Activated effector memory CD4-positive, alpha-beta T cell treated with Interleukin-2 at 50 U/mL for 16 hours (primary cell): ENCODE data around the gene MACROD2.

Experiments used
- DNase-seq: peaks from one replicate; pipeline ENCODE4 v3.0.0-alpha.2; 2020

MACROD2 gene

DNA sequence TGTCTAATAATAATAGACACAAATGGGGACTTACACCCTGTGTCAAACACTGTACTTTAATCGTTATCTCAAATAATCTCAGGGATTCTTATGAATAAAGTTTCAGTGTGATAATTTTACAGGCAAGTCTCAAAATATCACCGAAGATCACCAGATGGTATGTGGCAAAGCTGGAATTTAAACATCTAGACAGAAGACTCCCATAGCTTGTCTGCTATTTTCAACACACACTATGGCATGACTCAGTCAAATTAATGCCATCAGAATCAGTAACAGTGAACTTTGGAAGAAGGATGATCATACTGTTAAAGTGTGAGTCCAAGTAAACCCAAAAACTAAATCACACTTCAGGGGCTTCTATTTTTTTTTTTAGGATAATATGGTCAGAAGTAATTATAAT, 1209.7 kb downstream of the MACROD2 start:
- DNase-seq, result no peak

- DNase-seq, result no peak
Measured at GRCh38 chr20:15205719-15206118, 1210.4 kb downstream of the MACROD2 start.

DNA sequence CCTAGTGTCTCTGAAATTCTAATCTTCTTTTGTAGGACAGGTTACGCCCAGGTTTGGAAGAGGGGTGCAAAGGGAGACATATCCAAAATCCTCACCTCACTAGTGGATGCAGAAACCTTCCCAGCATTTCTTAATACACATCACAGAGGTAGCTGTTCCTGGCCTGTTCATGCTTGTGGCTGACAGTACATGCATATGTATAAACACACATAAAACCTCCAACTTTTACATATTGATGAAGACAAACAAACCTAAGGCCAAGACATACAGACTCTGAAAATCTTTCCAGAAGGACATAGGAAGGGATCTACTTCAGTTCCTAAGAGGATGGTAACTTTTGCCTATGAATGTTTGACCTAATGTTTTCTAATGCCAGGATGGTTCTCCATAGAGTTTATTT, 1214.2 kb downstream of the MACROD2 start:
- DNase-seq, result no peak

- DNase-seq, result no peak
Measured at GRCh38 chr20:15214051-15214450, 1218.7 kb downstream of the MACROD2 start.

- no peak for DNase-seq
Measured at GRCh38 chr20:15220009-15220656, 1224.8 kb downstream of the MACROD2 start.

DNA sequence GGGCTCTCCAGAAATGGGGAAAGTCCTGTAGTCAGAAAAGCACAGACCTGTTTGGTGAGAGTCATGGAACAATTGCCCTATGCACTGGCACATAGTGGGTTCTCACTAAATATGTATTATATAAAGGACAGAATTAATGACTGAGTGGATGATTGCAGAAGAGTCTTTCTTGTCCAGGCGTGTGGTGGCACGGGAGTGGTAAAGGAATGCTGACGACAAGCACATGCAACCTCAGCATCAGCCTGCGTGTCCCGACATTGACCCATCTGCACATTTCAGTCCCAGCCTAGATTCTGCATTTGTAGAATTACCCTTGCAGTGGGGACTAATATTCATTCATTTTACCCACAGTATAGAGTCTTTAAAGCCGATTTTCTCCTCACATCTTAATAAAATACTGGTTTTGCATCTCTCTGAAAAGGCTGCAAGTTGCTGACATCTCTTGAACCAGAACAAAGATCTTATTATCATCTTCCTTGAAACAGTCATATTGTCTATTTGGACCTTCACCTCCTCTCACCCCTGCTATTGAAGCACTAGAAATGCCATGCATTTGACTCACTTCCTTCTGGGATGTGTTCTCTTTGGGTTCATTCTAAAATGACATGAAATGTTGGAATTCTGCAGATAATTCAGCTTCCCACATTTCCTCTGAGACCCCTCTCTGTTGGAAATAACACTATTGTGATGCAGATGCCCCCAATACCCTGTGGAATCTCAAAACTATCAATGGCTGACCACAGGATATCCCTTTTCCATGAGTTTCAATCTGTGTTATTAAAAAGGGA, 1225.7 kb downstream of the MACROD2 start:
- no peak for DNase-seq

GRCh38 chr20:15222502-15223330, 1227.4 kb downstream of the MACROD2 start:
- no peak for DNase-seq

DNA sequence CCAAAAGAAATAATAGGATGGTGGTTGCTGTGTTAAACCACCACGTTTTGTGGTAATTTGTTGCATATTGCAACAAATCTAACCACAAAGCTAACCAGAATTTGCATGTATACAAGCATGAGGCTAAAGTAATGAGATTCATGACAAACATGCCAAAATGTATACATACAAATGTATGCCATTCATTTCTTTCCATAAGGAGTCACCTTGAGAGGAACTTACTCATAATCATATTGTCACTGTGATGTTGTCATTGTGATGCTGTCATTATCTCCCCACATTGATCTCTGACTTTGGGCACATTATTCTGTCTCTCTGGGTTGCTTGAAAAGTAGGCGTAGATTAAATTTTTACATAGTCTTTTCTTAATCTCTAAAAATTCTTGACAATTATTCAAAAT, 1228.9 kb downstream of the MACROD2 start:
- no peak for DNase-seq

GRCh38 chr20:15227102-15227501, 1231.8 kb downstream of the MACROD2 start:
- no peak for DNase-seq

- DNase-seq, result no peak
Measured at GRCh38 chr20:15232243-15232642, 1236.9 kb downstream of the MACROD2 start.

- no peak for DNase-seq
Measured at GRCh38 chr20:15235471-15236198, 1240.3 kb downstream of the MACROD2 start.

DNA sequence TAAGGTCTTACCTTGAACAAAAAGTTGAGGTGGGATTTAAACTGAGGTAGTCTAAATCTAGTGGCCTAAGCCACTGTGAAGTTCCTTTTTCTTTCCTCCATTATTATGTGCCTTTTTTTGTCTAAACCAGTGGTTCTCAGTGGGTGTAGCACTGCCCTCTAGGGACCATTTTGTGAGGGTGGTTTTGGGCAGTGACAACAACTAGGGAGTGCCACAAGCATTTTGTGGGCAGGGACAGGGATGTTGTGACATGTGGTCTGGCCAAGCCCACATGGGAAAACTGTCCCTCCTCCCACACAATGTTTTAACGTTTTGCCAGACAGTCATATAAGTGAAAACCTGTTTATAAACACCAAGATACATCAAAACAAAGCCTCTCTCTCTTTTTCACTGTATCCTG, 1241.5 kb downstream of the MACROD2 start:
- DNase-seq, result no peak

DNA sequence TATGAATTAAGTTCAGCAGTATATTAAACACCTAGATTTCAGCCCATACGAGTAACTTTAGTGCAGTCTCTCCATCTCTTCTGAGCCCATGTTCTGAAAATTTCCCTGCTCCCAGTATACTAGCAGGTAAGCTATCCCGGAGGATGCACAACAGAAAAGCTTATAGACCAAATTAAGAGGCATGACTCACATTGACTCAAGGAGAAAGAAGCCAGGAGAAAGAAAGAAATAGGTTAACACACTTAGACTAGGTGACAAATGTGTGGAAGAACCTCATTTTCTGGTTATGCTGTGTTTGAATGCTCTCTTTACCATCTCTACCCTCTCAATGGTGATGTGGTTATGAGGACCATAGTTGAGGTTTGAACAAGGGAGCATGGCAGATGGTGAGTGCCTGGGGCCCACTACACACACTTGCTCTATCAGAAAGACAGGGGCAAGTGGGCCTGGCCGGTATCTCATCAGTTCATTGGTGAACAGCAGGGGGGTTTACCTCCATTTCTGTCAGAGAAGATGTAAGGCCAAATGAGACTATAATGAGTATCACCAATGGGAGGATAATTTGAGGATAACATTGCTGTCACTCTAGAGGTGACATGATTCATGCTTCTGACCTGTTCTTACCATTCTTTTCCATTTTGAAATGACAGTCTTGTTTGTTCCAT, 1244.4 kb downstream of the MACROD2 start:
- no peak for DNase-seq

DNA sequence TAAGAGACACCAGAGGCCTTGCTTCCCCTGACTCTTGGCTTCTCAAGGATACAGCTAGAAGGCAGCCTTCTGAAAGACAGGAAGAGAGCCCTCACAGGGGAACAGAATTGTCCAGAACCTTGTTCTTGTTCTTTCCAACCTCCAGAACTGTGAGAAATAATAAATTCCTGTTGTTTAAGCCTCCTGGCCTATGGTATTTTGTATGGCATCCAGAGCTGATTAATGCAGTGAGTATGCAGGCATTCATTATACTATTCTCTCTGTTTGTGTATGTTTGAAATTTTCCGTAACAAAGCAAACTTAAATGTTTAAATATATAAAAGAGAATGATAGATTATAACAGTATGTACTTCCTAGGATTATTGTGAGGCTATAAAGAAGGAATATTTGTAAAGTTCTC, 1245.5 kb downstream of the MACROD2 start:
- DNase-seq, result no peak

GRCh38 chr20:15241681-15242080, 1246.4 kb downstream of the MACROD2 start:
- no peak for DNase-seq

- no peak for DNase-seq
Measured at GRCh38 chr20:15242773-15243172, 1247.5 kb downstream of the MACROD2 start.

- no peak for DNase-seq
Measured at GRCh38 chr20:15245896-15246295, 1250.6 kb downstream of the MACROD2 start.

- DNase-seq, result no peak
Measured at GRCh38 chr20:15248618-15249395, 1253.5 kb downstream of the MACROD2 start.

DNA sequence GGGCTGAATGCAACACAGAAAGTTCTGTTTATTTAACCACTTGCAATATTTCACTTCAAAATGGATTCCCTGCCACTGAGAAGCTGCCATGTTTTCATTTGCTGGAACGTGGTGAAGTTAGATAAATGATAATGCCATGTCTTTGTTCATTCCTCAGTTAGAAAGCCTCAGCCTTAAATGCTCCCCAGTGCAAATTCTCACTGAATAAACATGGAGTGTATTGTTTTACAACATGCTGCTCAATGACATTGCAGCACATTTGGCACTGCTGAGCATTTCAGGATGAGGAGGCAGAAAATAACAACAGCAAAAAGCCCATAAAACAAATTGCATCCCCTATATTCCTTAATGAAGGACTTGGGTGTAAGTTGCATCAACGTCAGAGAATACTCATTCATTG, 1255.9 kb downstream of the MACROD2 start:
- no peak for DNase-seq

- DNase-seq, result no peak
Measured at GRCh38 chr20:15252304-15252703, 1257.0 kb downstream of the MACROD2 start.

GRCh38 chr20:15253431-15253830, 1258.1 kb downstream of the MACROD2 start:
- DNase-seq, result no peak
